Myocyte (in vitro differentiated cells): ENCODE results near the gene ADAMTS7. TPM values are rescaled to one million over a fixed set of nuclear protein-coding genes. Genes with fewer than 3 reads are reported as not detected.
"Not testable (repeated sequence)": the region's sequence is repeated elsewhere in the genome, so short reads cannot be mapped to it uniquely, and the experiment has no call there.

Experiments
- DNase-seq: peaks from one replicate; pipeline ENCODE4 v3.0.0-alpha.2; 2012; ENCODE audit warnings: low read depth
- total RNA-seq: library from RNA; depleted of rRNA; stranded (reverse); fragments of >200 nt; gene quantifications from 2 replicates; pipeline ENCODE4 v1.2.3, GENCODE V29; 2014

Gene ADAMTS7
- total RNA-seq, 1 donor from 2014 or later: 31.9 TPM

- peak; percentile 90 for DNase-seq
Measured at GRCh38 chr15:78755900-78756591, 55.2 kb downstream of the ADAMTS7 start.

DNA sequence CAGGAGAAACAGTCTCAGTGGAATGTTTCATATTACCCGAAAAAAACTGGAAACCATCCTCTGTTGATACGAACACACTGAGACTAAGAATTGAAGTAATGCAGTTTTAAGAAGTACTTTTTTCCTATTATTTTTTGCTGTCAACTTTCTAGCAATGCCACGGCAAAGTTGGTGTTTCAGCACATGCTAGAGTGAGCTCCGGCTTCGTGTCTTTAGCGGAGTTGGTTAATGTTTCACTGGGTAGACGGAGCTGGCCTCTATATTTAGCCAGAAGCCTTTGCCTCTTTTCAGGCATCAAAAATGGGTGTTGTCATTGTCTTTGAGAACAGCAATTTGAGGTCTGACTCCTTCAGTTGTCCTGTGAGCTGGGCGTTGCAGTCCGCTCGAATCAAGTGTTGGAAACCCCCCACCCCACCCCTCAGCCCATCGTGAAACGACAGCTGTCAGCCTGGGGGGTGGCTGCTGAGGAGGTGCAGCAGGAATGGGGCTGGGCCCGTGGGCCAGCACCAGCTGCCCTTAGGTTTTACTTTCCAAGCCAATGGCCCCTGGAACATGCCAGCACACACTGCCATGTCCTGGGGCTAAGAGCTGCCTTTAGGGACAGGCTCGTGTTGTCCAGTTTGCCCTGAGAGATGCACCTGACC is 56.5 kb downstream of the ADAMTS7 start:
- peak; percentile 91 for DNase-seq

GRCh38 chr15:78753751-78754535 is 57.3 kb downstream of the ADAMTS7 start:
- DNase-seq: peak; percentile 18

- DNase-seq: not testable (repeated sequence)
Measured at GRCh38 chr15:78753359-78753659, 58.0 kb downstream of the ADAMTS7 start.

DNA sequence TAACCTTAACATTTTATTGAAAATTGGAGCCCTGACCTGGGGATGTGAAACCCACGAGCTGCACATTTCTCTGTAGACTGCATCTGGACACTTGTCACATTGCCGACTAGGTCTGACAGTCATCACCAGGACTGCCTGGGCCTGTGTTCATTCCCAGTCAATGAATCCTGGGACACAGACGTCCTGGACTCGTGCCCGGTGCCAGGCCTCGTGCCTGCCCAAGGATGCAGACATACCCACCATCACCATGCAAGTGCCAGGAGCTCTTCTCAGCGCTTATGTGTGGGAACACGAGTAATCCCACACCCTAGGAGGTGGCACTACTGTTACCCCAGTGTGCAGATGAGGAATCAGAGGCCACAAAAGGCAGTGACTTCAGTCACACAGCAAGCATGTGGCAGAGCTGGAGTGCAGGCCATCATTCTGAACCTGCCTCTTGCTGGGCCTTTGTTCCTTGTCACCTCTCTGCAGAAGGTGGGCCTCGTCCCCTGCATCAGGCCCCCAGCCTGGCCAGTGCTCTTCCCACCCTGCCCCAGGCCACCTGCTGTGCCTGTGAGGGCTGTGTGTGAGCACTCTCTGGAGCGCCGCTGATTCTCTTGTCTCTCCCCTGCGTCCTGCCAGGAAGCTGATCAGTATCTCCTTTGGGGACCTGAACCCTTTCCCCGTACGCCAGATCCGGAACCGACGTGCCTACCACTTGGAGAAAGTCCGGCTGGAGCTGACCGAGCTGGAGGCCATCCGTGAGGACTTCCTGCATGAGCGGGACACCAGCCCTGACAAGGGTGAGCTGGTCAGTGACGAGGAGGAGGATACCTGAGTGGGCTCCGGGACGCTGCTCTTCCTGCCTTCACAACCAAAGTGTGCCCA is 58.5 kb downstream of the ADAMTS7 start:
- peak; percentile 53 for DNase-seq

- DNase-seq: no peak
Measured at GRCh38 chr15:78751602-78751979, 59.7 kb downstream of the ADAMTS7 start.

DNA sequence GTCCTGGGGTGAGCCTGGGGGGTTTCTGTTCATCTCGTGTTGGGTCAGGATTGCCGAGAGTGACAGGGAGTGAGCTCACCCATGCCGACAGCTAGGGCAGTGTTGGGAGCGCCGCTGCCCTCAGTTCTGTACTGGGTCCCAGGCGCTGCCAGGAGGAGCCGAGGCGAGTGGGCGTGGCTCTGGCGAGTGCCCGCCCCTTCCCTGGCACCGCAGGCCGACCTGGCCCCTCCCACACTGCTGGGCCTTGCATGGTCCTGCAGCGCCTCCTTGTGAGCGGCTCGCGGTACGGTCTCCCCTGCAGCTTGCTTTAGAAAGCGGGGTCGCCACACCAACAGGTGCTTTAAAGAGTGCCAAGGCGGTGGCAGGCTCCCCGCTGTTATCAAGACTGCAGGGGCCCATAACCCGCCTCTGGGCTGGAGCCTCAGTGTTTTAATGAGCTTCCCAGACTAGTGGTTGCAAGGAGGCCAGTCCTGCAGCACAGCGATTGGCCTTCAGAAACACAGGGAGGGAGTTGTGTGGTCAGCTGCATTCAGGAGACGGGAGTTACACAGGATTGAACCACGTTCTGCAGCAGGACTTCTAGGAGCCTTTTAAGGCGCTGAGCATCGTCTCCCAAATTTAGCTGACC is 60.2 kb downstream of the ADAMTS7 start:
- DNase-seq: peak; percentile 93

- DNase-seq: peak; percentile 89
Measured at GRCh38 chr15:78750566-78750965, 60.7 kb downstream of the ADAMTS7 start.

- DNase-seq: no peak
Measured at GRCh38 chr15:78749831-78750230, 61.4 kb downstream of the ADAMTS7 start.

GRCh38 chr15:78747877-78748276 is 63.4 kb downstream of the ADAMTS7 start:
- DNase-seq: not testable (repeated sequence)

- not testable (repeated sequence) for DNase-seq
Measured at GRCh38 chr15:78741674-78742073, 69.6 kb downstream of the ADAMTS7 start.

DNA sequence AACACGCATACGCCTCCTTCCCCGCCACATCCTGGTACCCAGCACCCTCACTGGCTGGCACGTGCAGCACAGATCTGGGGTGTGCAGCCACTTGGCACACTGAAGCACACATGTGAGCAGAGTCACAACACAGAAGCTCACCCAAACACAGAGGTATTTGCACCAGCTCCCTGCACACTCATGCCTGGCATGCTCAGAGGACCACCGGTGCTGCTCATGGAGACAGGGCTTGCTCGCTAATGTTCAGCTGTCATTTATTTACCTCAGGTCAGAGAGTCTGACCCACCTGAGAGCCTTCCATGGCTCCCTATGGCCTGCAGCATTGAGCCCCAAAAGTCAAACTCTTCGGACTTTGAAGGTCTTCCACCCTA is 70.4 kb downstream of the ADAMTS7 start:
- no peak for DNase-seq

- no peak for DNase-seq
Measured at GRCh38 chr15:78739996-78740903, 71.0 kb downstream of the ADAMTS7 start.

DNA sequence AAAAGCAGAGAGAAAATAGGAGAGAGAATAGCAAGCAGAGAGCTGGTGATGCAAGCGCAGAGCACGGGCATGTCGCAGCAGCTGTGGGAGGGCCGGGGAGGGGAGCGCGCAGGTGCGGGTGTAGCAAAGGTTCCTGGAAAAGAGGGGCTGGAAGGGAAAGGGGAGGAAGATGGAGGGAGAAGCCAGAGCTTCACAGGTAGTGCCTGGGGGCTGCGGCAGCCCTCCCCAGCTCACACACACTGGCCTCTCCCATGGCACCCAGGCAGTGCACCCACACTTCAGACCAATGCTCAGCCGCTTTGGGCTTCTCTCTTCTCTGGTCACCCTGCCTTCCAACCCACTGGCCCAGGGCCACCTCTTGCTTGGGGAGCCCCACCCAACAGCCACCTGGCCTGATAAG is 72.1 kb downstream of the ADAMTS7 start:
- no peak for DNase-seq

- peak; percentile 65 for DNase-seq
Measured at GRCh38 chr15:78737931-78738558, 73.2 kb downstream of the ADAMTS7 start.

DNA sequence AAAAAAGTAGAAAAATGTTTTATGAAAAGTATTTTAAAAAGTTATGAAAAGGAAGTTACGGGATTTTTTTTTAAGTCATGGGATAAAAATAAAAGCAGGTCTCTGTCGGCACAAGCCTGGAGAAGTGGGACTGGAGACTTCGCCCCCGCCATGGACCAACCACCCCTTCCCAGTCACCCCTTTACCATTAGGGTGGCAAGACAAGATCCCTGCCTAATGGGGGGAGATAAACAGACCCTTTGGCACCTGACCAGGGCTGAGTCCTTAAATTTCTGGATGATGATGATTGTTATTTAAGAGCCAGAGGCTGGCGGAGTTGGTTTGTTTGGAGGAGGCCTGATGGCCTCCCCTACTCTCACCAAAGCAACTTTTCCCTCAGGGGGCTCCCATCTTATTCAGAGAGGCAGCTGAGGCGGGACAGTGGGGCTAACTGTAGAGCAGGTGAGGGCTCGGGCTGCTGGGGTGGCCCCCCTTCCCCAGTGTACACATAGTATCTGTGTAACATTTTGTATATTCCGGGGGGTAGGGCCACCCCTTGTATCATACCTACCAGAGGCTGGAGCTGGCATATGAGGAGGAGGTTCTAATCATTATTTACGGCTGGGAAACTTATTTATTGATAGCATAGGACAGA is 74.0 kb downstream of the ADAMTS7 start:
- DNase-seq: no peak

- DNase-seq: not testable (repeated sequence)
Measured at GRCh38 chr15:78736286-78736685, 75.0 kb downstream of the ADAMTS7 start.

- DNase-seq: no peak
Measured at GRCh38 chr15:78734451-78735064, 76.7 kb downstream of the ADAMTS7 start.
